DND-41 (cell line): ENCODE measurements around the gene TRHDE.

ENCODE experiments used
- ATAC-seq: fragments of 200-7000 bp; cut with Tn5 transposase; 3 replicates; pipeline ENCODE4 v1.9.1; 2021; ENCODE audit warnings: low read depth; ENCODE audit not compliant: insufficient read depth
- DNase-seq: peaks from one replicate; pipeline ENCODE4 v3.0.0-alpha.2; 2020
- H2AFZ ChIP-seq: 2 replicates; pipeline ENCODE4 v1.6.0; 2012; ENCODE audit warnings: low read depth, low read length
- H3K27ac ChIP-seq: 2 replicates; pipeline ENCODE4 v1.5.1; 2012; ENCODE audit warnings: low read length, inconsistent platforms
- H3K27me3 ChIP-seq: fragments of 200-600 bp; sonication (generic); 2 replicates; pipeline ENCODE4 v1.6.0; 2012; ENCODE audit warnings: low read length, mild to moderate bottlenecking, inconsistent platforms; ENCODE audit not compliant: insufficient read depth, poor library complexity
- H3K36me3 ChIP-seq: 2 replicates; pipeline ENCODE4 v1.5.1; 2012; ENCODE audit warnings: low read length, inconsistent platforms; ENCODE audit not compliant: insufficient read depth
- H3K4me1 ChIP-seq: 2 replicates; pipeline ENCODE4 v1.5.1; 2012; ENCODE audit warnings: mild to moderate bottlenecking, low read length; ENCODE audit not compliant: insufficient read depth
- H3K4me2 ChIP-seq: 2 replicates; pipeline ENCODE4 v1.6.0; 2012; ENCODE audit warnings: mild to moderate bottlenecking, moderate library complexity, low read length, inconsistent platforms; ENCODE audit not compliant: insufficient read depth
- H3K4me3 ChIP-seq, 2 experiments: fragments of 200-600 bp in 1 of 2; shearing (Covaris generic) in 1 of 2; 2 replicates each; pipeline ENCODE4 v1.5.1; 2012 to 2016; ENCODE audit warnings: inconsistent platforms in 2 of 2, low read length in 2 of 2, mild to moderate bottlenecking in 2 of 2, low read depth in 1 of 2, moderate library complexity in 1 of 2
- H3K79me2 ChIP-seq: 2 replicates; pipeline ENCODE4 v1.6.0; 2012; ENCODE audit warnings: low read length, inconsistent platforms; ENCODE audit not compliant: insufficient read depth
- H3K9ac ChIP-seq: 2 replicates; pipeline ENCODE4 v1.6.0; 2012; ENCODE audit warnings: low read depth, mild to moderate bottlenecking, inconsistent platforms, low read length, moderate library complexity
- H3K9me3 ChIP-seq: 2 replicates; pipeline ENCODE4 v1.5.1; 2012; ENCODE audit warnings: low read length, moderate library complexity, mild to moderate bottlenecking, inconsistent platforms; ENCODE audit not compliant: insufficient read depth, severe bottlenecking
- H4K20me1 ChIP-seq: 2 replicates; pipeline ENCODE4 v1.6.0; 2012; ENCODE audit warnings: low read length; ENCODE audit not compliant: insufficient read depth
- CTCF ChIP-seq: IDR thresholded peaks from 2 replicates; pipeline ENCODE4 v1.5.1; 2012; ENCODE audit warnings: borderline replicate concordance, low read length, moderate library complexity, mild to moderate bottlenecking; ENCODE audit not compliant: poor library complexity, severe bottlenecking; ENCODE audit errors: extremely low read depth
- EZH2 ChIP-seq: IDR thresholded peaks from 3 replicates; pipeline ENCODE4 v1.6.1; 2012; ENCODE audit warnings: borderline replicate concordance, low read depth, mild to moderate bottlenecking, moderate library complexity, low read length, inconsistent platforms; ENCODE audit not compliant: severe bottlenecking

The TRHDE gene

GRCh38 chr12:72282721-72283120, 10.6 kb downstream of the TRHDE start:
- no peak overlapping the region for H3K4me3 ChIP-seq
- no peaks in the 10 kb centered on the region for H3K4me1 ChIP-seq
- no peaks in the 10 kb centered on the region for H3K27me3 ChIP-seq
- no peak for TF ChIP-seq EZH2
- no peak for TF ChIP-seq CTCF
- no peak for DNase-seq
- H3K4me2 ChIP-seq: no peak overlapping the region
- H4K20me1 ChIP-seq: no peaks in the 10 kb centered on the region
- ATAC-seq: no peak
- H3K9ac ChIP-seq: no peak overlapping the region
- no peak overlapping the region for H3K27ac ChIP-seq
- H3K79me2 ChIP-seq: no peaks in the 10 kb centered on the region
- H2AFZ ChIP-seq: no peak overlapping the region
- no peaks in the 10 kb centered on the region for H3K9me3 ChIP-seq
- no peaks in the 10 kb centered on the region for H3K36me3 ChIP-seq

- Histone ChIP-seq H3K4me3 (no peak overlapping the region), H3K9me3 (no peaks in the 10 kb centered on the region), H3K27me3 (no peaks in the 10 kb centered on the region), H3K9ac (no peak overlapping the region), H3K36me3 (no peaks in the 10 kb centered on the region), H3K79me2 (no peaks in the 10 kb centered on the region), H3K4me1 (no peaks in the 10 kb centered on the region), H3K4me2 (no peak overlapping the region), H4K20me1 (no peaks in the 10 kb centered on the region), H3K27ac (no peak overlapping the region), H2AFZ (no peak overlapping the region)
- no peak for ATAC-seq
- DNase-seq: no peak
- TF ChIP-seq CTCF: no peak
- no peak for TF ChIP-seq EZH2
Observed at GRCh38 chr12:72285861-72286260, 13.7 kb downstream of the TRHDE start.

GRCh38 chr12:72286526-72286925, 14.4 kb downstream of the TRHDE start:
- no peaks in the 10 kb centered on the region for H3K36me3 ChIP-seq
- H4K20me1 ChIP-seq: no peaks in the 10 kb centered on the region
- no peak for TF ChIP-seq CTCF
- no peak for TF ChIP-seq EZH2
- H3K4me1 ChIP-seq: no peaks in the 10 kb centered on the region
- H3K9ac ChIP-seq: no peak overlapping the region
- DNase-seq: no peak
- H2AFZ ChIP-seq: no peak overlapping the region
- H3K79me2 ChIP-seq: no peaks in the 10 kb centered on the region
- ATAC-seq: no peak
- H3K27me3 ChIP-seq: no peaks in the 10 kb centered on the region
- no peaks in the 10 kb centered on the region for H3K9me3 ChIP-seq
- H3K27ac ChIP-seq: no peak overlapping the region
- no peak overlapping the region for H3K4me3 ChIP-seq
- H3K4me2 ChIP-seq: no peak overlapping the region

GRCh38 chr12:72288436-72288835, 16.3 kb downstream of the TRHDE start:
- Histone ChIP-seq H3K36me3 (no peaks in the 10 kb centered on the region), H3K27me3 (no peaks in the 10 kb centered on the region), H3K9me3 (no peaks in the 10 kb centered on the region), H3K79me2 (no peaks in the 10 kb centered on the region), H3K27ac (no peak overlapping the region), H3K4me1 (no peaks in the 10 kb centered on the region), H3K9ac (no peak overlapping the region), H3K4me2 (no peak overlapping the region), H4K20me1 (no peaks in the 10 kb centered on the region), H3K4me3 (no peak overlapping the region), H2AFZ (no peak overlapping the region)
- no peak for ATAC-seq
- no peak for TF ChIP-seq EZH2
- TF ChIP-seq CTCF: no peak
- no peak for DNase-seq
